ENCODE measurements around the gene ITPKB. TPM values are rescaled to one million over a fixed set of nuclear protein-coding genes. Genes with fewer than 3 reads are reported as not detected.

ITPKB gene
- total RNA-seq, 2 donors from 2014 or later = 26.9 to 28.4 TPM

GRCh38 chr1:226664413-226665101, 74.5 kb downstream of the ITPKB start:
- Histone ChIP-seq H3K4me3 (peak overlapping the region; percentile 56), H3K9me3 (no peaks in the 10 kb centered on the region), H3K27ac (peak overlapping the region; percentile 89 to 94), H3K4me1 (ENCODE audit: control insufficient read depth in 1 of 2, low read depth in 2 of 2) (peaks cover 62 to 88% of the 10 kb centered on the region in 2 donors), H3K27me3 (replicated peaks; ENCODE audit: insufficient read depth) (no peaks in the 10 kb centered on the region), H3K36me3 (no peaks in the 10 kb centered on the region)
- peak; percentile 39 for DNase-seq (ENCODE audit: low spot score)
- TF ChIP-seq CTCF (IDR thresholded peaks at IDR 0.05) = no peak
- peak; percentile 76 for ATAC-seq (ENCODE audit: insufficient number of reproducible peaks, low FRiP score, low read depth)

- Histone ChIP-seq H3K9me3 (no peaks in the 10 kb centered on the region), H3K4me3 (peak overlapping the region; percentile 56), H3K36me3 (no peaks in the 10 kb centered on the region), H3K27me3 (replicated peaks; ENCODE audit: insufficient read depth) (no peaks in the 10 kb centered on the region), H3K4me1 (ENCODE audit: control insufficient read depth in 1 of 2, low read depth in 2 of 2) (peaks cover 66 to 97% of the 10 kb centered on the region in 2 donors), H3K27ac (peak overlapping the region; percentile 89 to 94)
- no peak for ATAC-seq (ENCODE audit: insufficient number of reproducible peaks, low FRiP score, low read depth)
- DNase-seq (ENCODE audit: low spot score) = no peak
- no peak for TF ChIP-seq CTCF (IDR thresholded peaks at IDR 0.05)
Measured at GRCh38 chr1:226663327-226663704, 75.8 kb downstream of the ITPKB start.

- no peak for TF ChIP-seq CTCF (IDR thresholded peaks at IDR 0.05)
- H3K27me3 ChIP-seq (replicated peaks; ENCODE audit: insufficient read depth) = no peaks in the 10 kb centered on the region
- H3K4me3 ChIP-seq = peak overlapping the region; percentile 56
- DNase-seq (ENCODE audit: low spot score) (peak; percentile 82), ATAC-seq (ENCODE audit: insufficient number of reproducible peaks, low FRiP score, low read depth) (peak; percentile 64)
- H3K4me1 ChIP-seq (ENCODE audit: control insufficient read depth in 1 of 2, low read depth in 2 of 2) = peaks cover 71 to 97% of the 10 kb centered on the region in 2 donors
- no peaks in the 10 kb centered on the region for H3K9me3 ChIP-seq
- no peaks in the 10 kb centered on the region for H3K36me3 ChIP-seq
- peak overlapping the region; percentile 89 to 94 for H3K27ac ChIP-seq
Measured at GRCh38 chr1:226662642-226663326, 76.3 kb downstream of the ITPKB start.

GRCh38 chr1:226661965-226662364, 77.1 kb downstream of the ITPKB start:
- Histone ChIP-seq H3K36me3 (no peaks in the 10 kb centered on the region), H3K27me3 (replicated peaks; ENCODE audit: insufficient read depth) (no peaks in the 10 kb centered on the region), H3K4me3 (no peak overlapping the region), H3K27ac (peak overlapping the region; percentile 89 to 94), H3K4me1 (ENCODE audit: control insufficient read depth in 1 of 2, low read depth in 2 of 2) (peaks cover 70 to 95% of the 10 kb centered on the region in 2 donors), H3K9me3 (no peaks in the 10 kb centered on the region)
- no peak for TF ChIP-seq CTCF (IDR thresholded peaks at IDR 0.05)
- DNase-seq (ENCODE audit: low spot score) (no peak), ATAC-seq (ENCODE audit: insufficient number of reproducible peaks, low FRiP score, low read depth) (no peak)

- Histone ChIP-seq H3K36me3 (no peaks in the 10 kb centered on the region), H3K4me3 (no peak overlapping the region), H3K27me3 (replicated peaks; ENCODE audit: insufficient read depth) (no peaks in the 10 kb centered on the region), H3K9me3 (no peaks in the 10 kb centered on the region), H3K27ac (peak overlapping the region; percentile 89 to 94), H3K4me1 (ENCODE audit: control insufficient read depth in 1 of 2, low read depth in 2 of 2) (peaks cover 75 to 95% of the 10 kb centered on the region in 2 donors)
- no peak for TF ChIP-seq CTCF (IDR thresholded peaks at IDR 0.05)
- DNase-seq (ENCODE audit: low spot score) (no peak), ATAC-seq (ENCODE audit: insufficient number of reproducible peaks, low FRiP score, low read depth) (no peak)
Measured at GRCh38 chr1:226661271-226661670, 77.8 kb downstream of the ITPKB start.

Measured in thoracic aorta (tissue), 2 donors.